Measurements from ENCODE around the gene HMSD. TPM values are rescaled to one million over a fixed set of nuclear protein-coding genes. Genes with fewer than 3 reads are reported as not detected.
A peak's percentile ranks its signal among the peaks of the same experiment; 100 is the strongest.

Gene HMSD
- total and polyA plus RNA-seq, 2 of the 4 experiments (the other 2 are of a cell fraction): 0.17 to 0.36 TPM

DNA sequence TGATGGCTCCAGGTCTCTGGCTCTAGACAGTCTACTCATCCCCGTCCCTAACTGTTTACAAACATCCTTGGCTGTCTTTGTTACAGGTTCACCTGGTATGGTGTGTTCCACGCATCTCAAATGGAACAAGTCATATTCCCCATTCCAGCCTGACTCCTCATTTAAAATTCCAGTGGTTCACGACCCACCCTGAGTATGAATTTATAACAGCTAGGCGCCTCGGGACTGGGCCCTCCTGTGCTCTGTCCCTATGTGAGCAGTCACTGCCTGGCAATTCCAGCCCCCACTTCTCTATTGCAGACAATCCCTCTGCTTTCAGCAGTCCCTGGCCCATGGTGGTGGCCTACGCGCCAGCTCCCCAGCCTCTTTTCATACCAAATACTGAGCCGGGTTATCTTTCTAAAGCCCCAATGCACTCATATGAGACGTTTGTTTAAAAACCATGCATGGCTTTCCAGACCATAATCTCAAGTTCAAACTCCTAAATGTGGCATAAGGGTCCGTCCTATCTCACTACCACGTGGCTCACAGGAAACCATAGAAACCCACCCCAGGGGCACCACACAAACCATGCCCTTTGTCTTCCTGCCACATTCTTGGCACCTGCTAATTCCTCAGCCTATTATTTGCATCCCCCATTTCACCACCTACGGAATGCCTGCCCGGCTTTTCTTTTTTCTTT lies 22.4 kb downstream of the HMSD start (continued):
- no peak for TF ChIP-seq FOS (IDR thresholded peaks at IDR 0.05; ENCODE audit: low read depth, low read length)
- TF ChIP-seq CEBPB (IDR thresholded peaks at IDR 0.05; ENCODE audit: low read depth, low read length): no peak

GRCh38 chr18:63972002-63972376 lies 22.9 kb downstream of the HMSD start:
- in situ Hi-C loops (cut with MboI; ENCODE audit: low sequenced_read_pairs): no loop called here
- H2BK5ac ChIP-seq (ENCODE audit: low read depth, low read length, poor library complexity, severe bottlenecking): no peak overlapping the region
- no peaks in the 10 kb centered on the region for H3K36me3 ChIP-seq (ENCODE audit: control insufficient read depth, insufficient read depth, low read length)
- no peak overlapping the region for H3K4me3 ChIP-seq (ENCODE audit: insufficient read depth, low read depth, low read length)
- H3K4me1 ChIP-seq (ENCODE audit: control insufficient read depth, insufficient read depth, low read length): peaks cover 12% of the 10 kb centered on the region
- no peak overlapping the region for H2BK20ac ChIP-seq (ENCODE audit: low read depth, low read length)
- no peak overlapping the region for H3K4ac ChIP-seq (ENCODE audit: low read depth, low read length)
- H4K5ac ChIP-seq (ENCODE audit: low read depth, low read length): no peak overlapping the region
- H4K91ac ChIP-seq (ENCODE audit: insufficient read depth, low read depth, low read length): no peak overlapping the region
- no peak overlapping the region for H3K18ac ChIP-seq (ENCODE audit: low read depth, low read length)
- H3K9me3 ChIP-seq (ENCODE audit: control insufficient read depth, insufficient read depth, low read length): no peaks in the 10 kb centered on the region
- H4K20me1 ChIP-seq (ENCODE audit: insufficient read depth, low read length): no peaks in the 10 kb centered on the region
- peaks cover 8% of the 10 kb centered on the region for H3K9me1 ChIP-seq (ENCODE audit: insufficient read depth, low read length)
- no peak overlapping the region for H2AK5ac ChIP-seq (ENCODE audit: low read depth, low read length)
- H3K14ac ChIP-seq (replicated peaks; ENCODE audit: low read depth, low read length): no peak overlapping the region
- no peak overlapping the region for H3K23ac ChIP-seq (ENCODE audit: low read depth, low read length)
- no TSS peak for BruUV-seq (replicated peaks)
- H3K79me1 ChIP-seq (ENCODE audit: low read depth in 1 of 2, low read length in 2 of 2): peaks cover 13 to 30% of the 10 kb centered on the region in 2 experiments; a peak in 3 of 4 replicates
- H3K56ac ChIP-seq (ENCODE audit: extremely low read depth, insufficient read depth, low read length): no peak overlapping the region
- ChIA-PET CTCF (no interaction called here), POLR2A (ENCODE audit: unreplicated experiment) (no interaction called here)
- ATAC-seq (ENCODE audit: low read depth) (no peak), DNase-seq (no peak)
- H2AFZ ChIP-seq (replicated peaks; ENCODE audit: low read length, poor library complexity): no peak overlapping the region
- no peak overlapping the region for H3K9ac ChIP-seq (ENCODE audit: low read depth, low read length)
- peak overlapping the region in 1 of 2 experiments; percentile 38; a peak in 2 of 4 replicates for H4K8ac ChIP-seq (ENCODE audit: low read depth in 2 of 2, low read length in 2 of 2)
- dilution Hi-C loops (cut with HindIII; ENCODE audit: low sequenced_read_pairs, unreplicated experiment): no loop called here
- H3K27me3 ChIP-seq (ENCODE audit: control insufficient read depth, insufficient read depth, low read length): no peaks in the 10 kb centered on the region
- H2AK9ac ChIP-seq (replicated peaks; ENCODE audit: low read depth, low read length, poor library complexity): no peak overlapping the region
- no peak overlapping the region for H3K4me2 ChIP-seq (ENCODE audit: low read depth, low read length)
- H2BK120ac ChIP-seq (ENCODE audit: low read depth, low read length): no peak overlapping the region
- intact Hi-C loops (cut with micrococcal nuclease): no loop called here
- WGBS, 2 experiments (ENCODE audit: extremely low coverage in 2 of 2, insufficient read length in 1 of 2): no CpG with 5 or more reads among the region's 5 CpGs
- H3K27ac ChIP-seq (ENCODE audit: insufficient read depth, low read length): no peak overlapping the region
- H2BK15ac ChIP-seq (ENCODE audit: low read depth, low read length): no peak overlapping the region
- no peak for TF ChIP-seq RCOR1 (IDR thresholded peaks at IDR 0.05; ENCODE audit: insufficient replicate concordance, low read length)
- TF ChIP-seq RFX5 (IDR thresholded peaks at IDR 0.05; ENCODE audit: low read depth, low read length): no peak
- TF ChIP-seq, protein P1, sequence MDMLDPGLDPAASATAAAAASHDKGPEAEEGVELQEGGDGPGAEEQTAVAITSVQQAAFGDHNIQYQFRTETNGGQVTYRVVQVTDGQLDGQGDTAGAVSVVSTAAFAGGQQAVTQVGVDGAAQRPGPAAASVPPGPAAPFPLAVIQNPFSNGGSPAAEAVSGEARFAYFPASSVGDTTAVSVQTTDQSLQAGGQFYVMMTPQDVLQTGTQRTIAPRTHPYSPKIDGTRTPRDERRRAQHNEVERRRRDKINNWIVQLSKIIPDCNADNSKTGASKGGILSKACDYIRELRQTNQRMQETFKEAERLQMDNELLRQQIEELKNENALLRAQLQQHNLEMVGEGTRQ (IDR thresholded peaks at IDR 0.05; ENCODE audit: low read depth, low read length): no peak
- TF ChIP-seq MXI1 (IDR thresholded peaks at IDR 0.05; ENCODE audit: borderline replicate concordance, low read depth, low read length): no peak
- TF ChIP-seq, protein P2, sequence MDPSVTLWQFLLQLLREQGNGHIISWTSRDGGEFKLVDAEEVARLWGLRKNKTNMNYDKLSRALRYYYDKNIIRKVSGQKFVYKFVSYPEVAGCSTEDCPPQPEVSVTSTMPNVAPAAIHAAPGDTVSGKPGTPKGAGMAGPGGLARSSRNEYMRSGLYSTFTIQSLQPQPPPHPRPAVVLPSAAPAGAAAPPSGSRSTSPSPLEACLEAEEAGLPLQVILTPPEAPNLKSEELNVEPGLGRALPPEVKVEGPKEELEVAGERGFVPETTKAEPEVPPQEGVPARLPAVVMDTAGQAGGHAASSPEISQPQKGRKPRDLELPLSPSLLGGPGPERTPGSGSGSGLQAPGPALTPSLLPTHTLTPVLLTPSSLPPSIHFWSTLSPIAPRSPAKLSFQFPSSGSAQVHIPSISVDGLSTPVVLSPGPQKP (IDR thresholded peaks at IDR 0.05; ENCODE audit: borderline replicate concordance, low read depth, low read length): no peak
- TF ChIP-seq POLR2A (IDR thresholded peaks at IDR 0.05; ENCODE audit: low read depth, low read length): no peak
- no peak for TF ChIP-seq CTCF (conservative IDR thresholded peaks at IDR 0.05; ENCODE audit: low read depth, low read length)
- no peak for TF ChIP-seq CHD1 (IDR thresholded peaks at IDR 0.05; ENCODE audit: low read depth, low read length)
- no peak for TF ChIP-seq MAZ (IDR thresholded peaks at IDR 0.05; ENCODE audit: borderline replicate concordance, low read depth, low read length)
- TF ChIP-seq NFE2L2 (IDR thresholded peaks at IDR 0.05; ENCODE audit: low read depth, low read length): no peak
- TF ChIP-seq FOS (IDR thresholded peaks at IDR 0.05; ENCODE audit: low read depth, low read length): no peak
- TF ChIP-seq MAFK (IDR thresholded peaks at IDR 0.05; ENCODE audit: low read depth, low read length): no peak
- TF ChIP-seq BHLHE40 (IDR thresholded peaks at IDR 0.05; ENCODE audit: low read depth, low read length): no peak

Measured in IMR-90 (cell line).